ENCODE measurements around the gene RASA4. TPM values are rescaled to one million over a fixed set of nuclear protein-coding genes. Genes with fewer than 3 reads are reported as not detected.
"Not testable (repeated sequence)": the region's sequence is repeated elsewhere in the genome, so short reads cannot be mapped to it uniquely, and the experiment has no call there.

Gene RASA4
- total and polyA plus RNA-seq, 2 donors (not counting 1 experiment from before 2014, with no cell fraction given) = 32.0 to 49.3 TPM

DNA sequence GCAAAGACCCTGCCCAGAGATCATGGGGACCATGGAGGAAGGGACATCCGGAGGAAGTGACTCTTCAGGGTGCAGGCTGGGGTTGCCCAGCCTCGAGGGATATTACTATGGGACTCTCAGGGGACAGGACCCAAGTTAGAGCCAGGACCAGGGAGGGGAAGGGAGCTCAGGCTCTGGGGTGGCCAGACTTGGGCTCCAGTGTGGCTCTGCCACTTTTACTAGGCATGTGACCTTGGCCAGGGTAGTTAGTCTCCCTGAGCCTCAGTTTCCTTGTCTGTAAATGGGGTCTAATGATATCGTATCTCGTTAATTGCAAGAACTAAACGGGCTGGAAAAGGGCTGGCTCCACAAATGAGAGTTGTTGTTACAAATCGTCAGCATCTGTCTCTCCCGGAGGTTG lies 6.1 kb downstream of the RASA4 start:
- H3K9me3 ChIP-seq (ENCODE audit: control extremely low read depth in 1 of 3, control insufficient read depth in 2 of 3, insufficient read depth in 1 of 3, low read length in 2 of 3); DNase-seq; ATAC-seq (ENCODE audit: low read depth); CTCF ChIA-PET; H4K20me1 ChIP-seq (ENCODE audit: control insufficient read depth, insufficient read depth, low read length, poor library complexity, severe bottlenecking); H3K9ac ChIP-seq (ENCODE audit: low read length); H3K79me2 ChIP-seq (ENCODE audit: control insufficient read depth, insufficient read depth, low read length); intact Hi-C loops (cut with micrococcal nuclease); H3K36me3 ChIP-seq (replicated peaks in 1 of 2; ENCODE audit: control extremely low read depth in 1 of 2, control insufficient read depth in 1 of 2, extremely low read depth in 1 of 2, insufficient read depth in 2 of 2, low read length in 1 of 2); H2AFZ ChIP-seq (ENCODE audit: insufficient read depth, low read depth, low read length, poor library complexity, severe bottlenecking); H3K27ac ChIP-seq (ENCODE audit: low read length in 2 of 2); H3K9me3 Mint-ChIP-seq (ENCODE audit: insufficient read depth); H3K27me3 ChIP-seq (replicated peaks in 1 of 4; ENCODE audit: control extremely low read depth in 1 of 4, control insufficient read depth in 3 of 4, insufficient read depth in 4 of 4, low read length in 3 of 4); H3K4me1 Mint-ChIP-seq; H3K4me3 ChIP-seq (ENCODE audit: control extremely low read depth in 1 of 5, extremely low read depth in 1 of 5, insufficient read depth in 1 of 5, low read depth in 2 of 5, low read length in 4 of 5); H3K27ac Mint-ChIP-seq; H3K4me2 ChIP-seq (replicated peaks; ENCODE audit: low read depth, low read length, poor library complexity, severe bottlenecking); POLR2A ChIA-PET; H3K27me3 Mint-ChIP-seq: not testable (repeated sequence)
- no CpG with 5 or more reads among the region's 7 CpGs for WGBS (ENCODE audit: insufficient coverage)
- H3K4me1 ChIP-seq (ENCODE audit: control insufficient read depth in 2 of 2, insufficient read depth in 2 of 2, low read length in 2 of 2) = peaks cover 0 to 11% of the 10 kb centered on the region in 2 donors
- H3K4me3 Mint-ChIP-seq = peak overlapping the region; percentile 29

DNA sequence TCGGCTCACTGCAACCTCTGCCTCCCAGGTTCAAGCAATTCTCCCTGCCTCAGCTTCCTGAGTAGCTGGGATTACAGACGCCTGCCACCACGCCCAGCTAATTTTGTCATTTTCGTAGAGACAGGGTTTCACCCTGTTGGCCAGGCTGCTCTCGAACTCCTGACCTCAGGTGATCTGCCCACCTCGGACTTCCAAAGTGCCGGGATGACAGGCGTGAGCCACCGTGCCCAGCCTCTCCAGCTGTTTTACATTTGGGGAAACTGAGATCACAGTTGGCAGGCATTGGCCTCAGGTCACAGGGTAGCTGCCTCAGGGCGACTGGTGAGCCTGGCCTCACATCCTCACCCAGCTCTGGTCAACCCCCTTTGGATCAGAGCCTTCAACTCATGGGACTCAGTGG lies 6.8 kb downstream of the RASA4 start:
- DNase-seq; H3K79me2 ChIP-seq (ENCODE audit: control insufficient read depth, insufficient read depth, low read length); H3K27me3 ChIP-seq (replicated peaks in 1 of 4; ENCODE audit: control extremely low read depth in 1 of 4, control insufficient read depth in 3 of 4, insufficient read depth in 4 of 4, low read length in 3 of 4); intact Hi-C loops (cut with micrococcal nuclease); H3K4me2 ChIP-seq (replicated peaks; ENCODE audit: low read depth, low read length, poor library complexity, severe bottlenecking); H3K27ac ChIP-seq (ENCODE audit: low read length in 2 of 2); H3K27me3 Mint-ChIP-seq; H3K4me3 Mint-ChIP-seq; ATAC-seq (ENCODE audit: low read depth); H3K27ac Mint-ChIP-seq; H3K9me3 ChIP-seq (ENCODE audit: control extremely low read depth in 1 of 3, control insufficient read depth in 2 of 3, insufficient read depth in 1 of 3, low read length in 2 of 3); H3K9ac ChIP-seq (ENCODE audit: low read length); H3K9me3 Mint-ChIP-seq (ENCODE audit: insufficient read depth); H2AFZ ChIP-seq (ENCODE audit: insufficient read depth, low read depth, low read length, poor library complexity, severe bottlenecking); H4K20me1 ChIP-seq (ENCODE audit: control insufficient read depth, insufficient read depth, low read length, poor library complexity, severe bottlenecking); H3K4me3 ChIP-seq (ENCODE audit: control extremely low read depth in 1 of 5, extremely low read depth in 1 of 5, insufficient read depth in 1 of 5, low read depth in 2 of 5, low read length in 4 of 5); H3K36me3 ChIP-seq (replicated peaks in 1 of 2; ENCODE audit: control extremely low read depth in 1 of 2, control insufficient read depth in 1 of 2, extremely low read depth in 1 of 2, insufficient read depth in 2 of 2, low read length in 1 of 2); CTCF ChIA-PET; H3K4me1 Mint-ChIP-seq; POLR2A ChIA-PET: not testable (repeated sequence)
- no CpG with 5 or more reads among the region's 10 CpGs for WGBS (ENCODE audit: insufficient coverage)
- peaks cover 0 to 11% of the 10 kb centered on the region in 2 donors for H3K4me1 ChIP-seq (ENCODE audit: control insufficient read depth in 2 of 2, insufficient read depth in 2 of 2, low read length in 2 of 2)

DNA sequence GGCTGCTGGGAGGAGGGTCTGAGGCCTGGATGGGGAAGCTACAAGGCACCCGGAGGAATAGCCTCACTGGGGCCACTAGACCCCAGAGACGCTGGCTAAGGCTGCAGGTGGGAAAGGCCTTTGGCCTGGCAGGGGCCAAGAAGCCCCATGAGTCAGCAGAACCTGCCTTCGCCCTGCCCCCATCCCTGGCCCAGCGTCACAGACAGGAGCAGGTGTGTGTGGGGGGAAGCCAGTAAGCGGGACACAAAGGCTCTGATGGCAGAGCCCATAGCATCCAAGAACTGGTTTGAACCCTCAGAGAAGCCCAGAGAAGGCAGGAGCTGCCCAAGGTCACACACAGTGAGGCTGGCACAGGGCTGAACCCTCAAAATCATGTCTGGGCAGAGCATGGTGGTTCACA lies 9.7 kb downstream of the RASA4 start:
- H3K36me3 ChIP-seq (replicated peaks in 1 of 2; ENCODE audit: control extremely low read depth in 1 of 2, control insufficient read depth in 1 of 2, extremely low read depth in 1 of 2, insufficient read depth in 2 of 2, low read length in 1 of 2); H3K4me1 ChIP-seq (ENCODE audit: control insufficient read depth in 2 of 2, insufficient read depth in 2 of 2, low read length in 2 of 2); H3K9ac ChIP-seq (ENCODE audit: low read length); H3K79me2 ChIP-seq (ENCODE audit: control insufficient read depth, insufficient read depth, low read length); H3K4me1 Mint-ChIP-seq; H3K27me3 ChIP-seq (replicated peaks in 1 of 4; ENCODE audit: control extremely low read depth in 1 of 4, control insufficient read depth in 3 of 4, insufficient read depth in 4 of 4, low read length in 3 of 4); H2AFZ ChIP-seq (ENCODE audit: insufficient read depth, low read depth, low read length, poor library complexity, severe bottlenecking); H3K9me3 ChIP-seq (ENCODE audit: control extremely low read depth in 1 of 3, control insufficient read depth in 2 of 3, insufficient read depth in 1 of 3, low read length in 2 of 3); H3K27ac ChIP-seq (ENCODE audit: low read length in 2 of 2); DNase-seq; H3K9me3 Mint-ChIP-seq (ENCODE audit: insufficient read depth); H4K20me1 ChIP-seq (ENCODE audit: control insufficient read depth, insufficient read depth, low read length, poor library complexity, severe bottlenecking); POLR2A ChIA-PET; H3K27ac Mint-ChIP-seq; intact Hi-C loops (cut with micrococcal nuclease); ATAC-seq (ENCODE audit: low read depth); CTCF ChIA-PET; H3K4me2 ChIP-seq (replicated peaks; ENCODE audit: low read depth, low read length, poor library complexity, severe bottlenecking); H3K27me3 Mint-ChIP-seq; H3K4me3 Mint-ChIP-seq; H3K4me3 ChIP-seq (ENCODE audit: control extremely low read depth in 1 of 5, extremely low read depth in 1 of 5, insufficient read depth in 1 of 5, low read depth in 2 of 5, low read length in 4 of 5): not testable (repeated sequence)
- WGBS (ENCODE audit: insufficient coverage) = no CpG with 5 or more reads among the region's 5 CpGs

DNA sequence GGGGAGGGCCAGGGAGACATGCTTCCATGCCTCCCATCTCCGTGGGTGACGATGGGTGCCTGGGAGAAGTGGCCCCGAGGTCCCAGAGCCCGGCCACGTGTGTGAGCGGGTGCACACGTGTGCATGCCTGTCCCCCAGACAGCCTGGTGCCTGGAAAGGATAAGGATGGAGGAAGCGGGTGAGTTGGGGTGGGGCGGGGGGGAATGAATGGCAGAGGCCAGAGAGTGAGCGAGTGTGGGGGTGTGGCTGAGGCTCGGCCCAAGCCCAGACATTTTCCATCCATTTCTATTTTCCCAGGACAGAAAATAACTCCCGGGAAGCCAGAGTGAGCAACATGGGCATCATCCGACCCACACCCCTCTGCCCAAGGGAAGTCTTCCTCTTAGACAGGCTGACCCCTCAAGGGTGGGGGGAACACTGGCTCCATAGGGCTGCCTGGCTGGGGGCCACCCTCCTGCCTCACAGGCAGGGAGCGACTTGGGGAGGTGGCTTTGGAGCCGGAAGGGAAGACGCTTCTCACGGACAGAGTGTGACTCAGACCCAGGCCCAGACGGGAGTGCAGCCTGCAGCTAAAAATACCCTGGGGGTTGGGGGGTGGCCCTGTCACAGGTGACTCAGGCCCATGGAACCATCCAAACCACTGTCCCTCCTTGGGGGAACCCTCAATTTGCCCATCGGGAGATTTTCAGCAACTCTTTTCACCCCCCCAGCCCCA lies 12.0 kb downstream of the RASA4 start:
- H3K4me1 Mint-ChIP-seq; H3K27me3 Mint-ChIP-seq; H3K27ac ChIP-seq (ENCODE audit: low read length in 2 of 2); H3K36me3 ChIP-seq (replicated peaks in 1 of 2; ENCODE audit: control extremely low read depth in 1 of 2, control insufficient read depth in 1 of 2, extremely low read depth in 1 of 2, insufficient read depth in 2 of 2, low read length in 1 of 2); H3K9me3 ChIP-seq (ENCODE audit: control extremely low read depth in 1 of 3, control insufficient read depth in 2 of 3, insufficient read depth in 1 of 3, low read length in 2 of 3); H3K4me3 ChIP-seq (ENCODE audit: control extremely low read depth in 1 of 5, extremely low read depth in 1 of 5, insufficient read depth in 1 of 5, low read depth in 2 of 5, low read length in 4 of 5); H3K4me3 Mint-ChIP-seq; ATAC-seq (ENCODE audit: low read depth); H3K9ac ChIP-seq (ENCODE audit: low read length); POLR2A ChIA-PET; H3K4me2 ChIP-seq (replicated peaks; ENCODE audit: low read depth, low read length, poor library complexity, severe bottlenecking); H3K27me3 ChIP-seq (replicated peaks in 1 of 4; ENCODE audit: control extremely low read depth in 1 of 4, control insufficient read depth in 3 of 4, insufficient read depth in 4 of 4, low read length in 3 of 4); H3K4me1 ChIP-seq (ENCODE audit: control insufficient read depth in 2 of 2, insufficient read depth in 2 of 2, low read length in 2 of 2); H3K79me2 ChIP-seq (ENCODE audit: control insufficient read depth, insufficient read depth, low read length); H2AFZ ChIP-seq (ENCODE audit: insufficient read depth, low read depth, low read length, poor library complexity, severe bottlenecking); DNase-seq; H3K27ac Mint-ChIP-seq; intact Hi-C loops (cut with micrococcal nuclease); H4K20me1 ChIP-seq (ENCODE audit: control insufficient read depth, insufficient read depth, low read length, poor library complexity, severe bottlenecking); CTCF ChIA-PET; H3K9me3 Mint-ChIP-seq (ENCODE audit: insufficient read depth): not testable (repeated sequence)
- no CpG with 5 or more reads among the region's 19 CpGs for WGBS (ENCODE audit: insufficient coverage)

All from B cell (primary cell).